NCI-H146 treated with DMSO at 0.1 percent for 48 hours (cell line): ENCODE data around the gene TMEM54.

ENCODE experiments used
- DNase-seq: peaks from one replicate; lab custom pipeline; 2025; ENCODE audit not compliant: unreplicated experiment; lab: John Stamatoyannopoulos, UW

Gene TMEM54

DNA sequence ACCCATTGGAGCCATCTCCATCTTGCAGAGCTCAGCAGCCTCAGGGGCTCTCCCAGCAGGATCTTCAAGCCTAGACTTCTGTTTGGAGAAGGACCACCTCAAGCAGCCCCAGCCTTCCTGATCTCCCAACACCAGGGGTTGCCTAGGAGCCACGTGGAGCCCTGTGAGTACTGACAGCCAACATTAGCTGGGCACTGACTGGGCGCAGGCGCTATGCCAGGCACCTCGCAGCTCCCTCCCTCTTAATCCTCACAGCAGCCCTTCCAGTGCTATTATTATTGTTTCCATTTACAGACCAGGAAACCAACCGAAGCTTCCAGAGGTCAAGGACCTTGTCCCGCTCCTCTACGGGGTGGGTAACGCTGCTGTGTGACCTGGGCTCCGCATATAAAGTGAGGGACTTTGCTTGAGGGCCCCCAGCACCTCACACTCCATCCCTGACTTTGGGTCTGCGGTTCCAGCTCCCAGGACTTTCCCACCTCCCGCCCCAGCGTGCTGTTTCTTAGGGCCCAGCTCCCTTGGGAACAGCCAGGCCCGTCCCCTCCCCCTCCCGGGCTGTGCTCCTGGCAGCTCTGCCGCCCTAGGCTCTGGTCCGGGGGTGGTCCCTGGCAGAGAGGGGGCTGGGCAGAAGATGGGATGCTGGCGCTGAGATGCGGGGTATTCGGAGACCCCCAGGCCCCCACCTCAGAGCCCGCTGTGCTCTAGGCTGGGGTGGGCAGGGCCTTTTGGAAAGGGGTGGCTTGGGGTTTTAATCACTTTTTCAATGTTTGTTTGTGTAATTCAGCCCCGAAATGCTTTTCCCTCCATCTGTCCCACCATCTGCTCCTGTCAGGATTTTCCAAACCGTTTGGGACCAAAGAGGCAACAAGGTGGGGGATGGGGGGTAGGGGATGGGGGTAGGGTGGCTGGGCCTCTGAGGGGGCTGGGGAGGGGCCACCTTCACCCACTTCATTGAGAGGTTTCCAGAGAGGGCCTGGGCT, 19.0 kb downstream of the TMEM54 start:
- DNase-seq, result no peak

DNA sequence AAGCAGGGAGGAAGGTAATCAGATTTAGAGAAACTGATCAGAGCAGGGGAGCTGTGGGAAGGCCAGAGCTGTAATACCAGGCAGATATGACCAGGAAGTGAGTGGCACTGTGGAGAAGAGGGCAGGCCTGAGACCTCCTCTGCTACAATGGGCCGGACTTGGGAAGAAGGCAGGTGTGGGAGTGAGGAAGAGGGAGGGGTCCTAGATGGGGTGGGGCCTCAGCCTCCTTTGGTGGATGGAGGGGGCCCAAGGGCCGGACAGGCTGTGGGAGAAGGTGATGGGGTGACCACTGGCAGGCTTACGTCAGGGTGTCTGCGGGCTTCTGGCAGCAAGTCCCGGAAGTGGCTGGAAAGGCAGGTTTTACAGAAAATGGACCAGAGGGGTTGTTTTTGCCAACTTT, 19.9 kb downstream of the TMEM54 start:
- DNase-seq, result no peak

DNA sequence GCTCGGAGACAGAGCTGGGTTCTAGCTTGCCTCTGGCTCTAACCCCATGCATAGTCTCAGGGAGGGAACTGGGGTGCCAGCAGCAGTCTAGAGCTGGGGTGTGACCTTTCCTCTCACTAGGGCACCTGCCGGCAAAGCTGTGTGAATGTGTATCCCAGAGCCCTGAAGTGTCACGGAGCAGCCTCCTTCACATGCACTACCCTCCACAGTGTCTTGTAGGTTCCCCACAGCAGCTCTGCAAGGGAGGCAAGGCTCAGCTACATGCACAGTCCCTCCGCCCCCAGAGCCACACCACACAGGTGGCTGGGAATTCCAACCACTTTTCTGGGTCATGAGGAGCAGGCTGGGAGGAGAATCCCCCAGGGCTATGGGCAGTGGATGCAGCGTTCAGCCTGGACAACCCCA, 22.6 kb downstream of the TMEM54 start:
- DNase-seq, result no peak

DNA sequence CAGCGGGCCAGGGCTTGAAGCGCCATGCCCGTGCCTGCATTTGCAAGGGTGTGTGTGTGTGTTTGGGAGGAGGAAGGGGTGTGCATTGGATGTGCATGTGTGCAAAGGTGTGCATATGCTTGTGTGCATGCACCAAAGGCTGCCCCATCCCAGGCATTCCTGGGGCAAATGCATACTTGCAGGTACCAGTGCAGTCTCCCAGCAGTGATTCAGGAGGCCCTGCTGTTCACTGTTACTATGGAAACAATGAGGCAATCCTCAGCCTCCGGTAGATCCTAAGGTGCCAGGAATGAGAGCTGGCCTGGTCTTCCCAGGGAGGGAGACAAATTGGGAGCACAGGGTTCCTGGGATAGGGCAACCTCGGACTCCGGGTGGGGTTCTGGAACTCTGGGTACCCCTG, 23.0 kb downstream of the TMEM54 start:
- no peak for DNase-seq

DNA sequence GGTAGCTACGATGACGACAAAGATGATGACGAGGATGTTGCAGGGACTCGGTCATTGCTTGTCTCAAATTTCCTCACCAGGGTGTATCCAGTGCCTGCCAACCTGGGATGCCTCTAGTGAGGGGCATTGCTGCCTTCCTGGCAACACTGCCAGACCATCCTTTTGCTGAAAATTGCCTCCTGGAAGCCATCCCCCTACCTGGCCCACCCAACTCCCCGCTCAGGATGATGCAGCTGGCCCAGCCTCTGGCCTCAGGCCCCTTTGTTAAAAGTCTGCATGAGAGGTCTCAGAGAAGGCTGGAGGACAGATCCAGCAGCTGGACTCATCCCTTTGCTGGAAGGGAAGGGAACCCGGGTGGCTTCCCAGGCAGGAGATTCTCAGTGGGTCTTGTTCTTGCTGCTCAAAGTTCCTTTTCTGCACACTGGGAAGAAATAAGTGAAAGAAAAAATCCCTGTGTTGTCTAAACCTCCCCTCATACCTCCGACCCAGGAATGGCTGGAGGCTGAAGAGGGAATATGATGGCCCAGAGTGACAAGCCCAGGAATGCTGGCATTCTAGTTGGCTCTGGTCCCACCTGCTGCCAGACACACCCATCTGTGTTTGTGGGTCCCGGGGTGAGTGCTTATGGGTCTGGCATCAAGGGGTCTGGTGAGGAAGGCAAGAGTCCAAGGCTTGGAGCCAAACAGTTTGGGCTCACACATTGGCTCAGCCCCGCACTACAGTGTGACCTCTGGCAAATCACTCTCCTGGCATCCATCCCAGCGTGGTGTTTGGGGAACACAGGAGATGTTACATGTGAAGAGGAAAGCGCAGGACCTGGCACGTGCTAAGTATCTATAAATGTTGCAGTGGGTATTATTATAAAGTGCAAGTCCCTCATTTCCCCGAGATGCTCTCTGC, 23.7 kb downstream of the TMEM54 start:
- DNase-seq, result no peak

DNA sequence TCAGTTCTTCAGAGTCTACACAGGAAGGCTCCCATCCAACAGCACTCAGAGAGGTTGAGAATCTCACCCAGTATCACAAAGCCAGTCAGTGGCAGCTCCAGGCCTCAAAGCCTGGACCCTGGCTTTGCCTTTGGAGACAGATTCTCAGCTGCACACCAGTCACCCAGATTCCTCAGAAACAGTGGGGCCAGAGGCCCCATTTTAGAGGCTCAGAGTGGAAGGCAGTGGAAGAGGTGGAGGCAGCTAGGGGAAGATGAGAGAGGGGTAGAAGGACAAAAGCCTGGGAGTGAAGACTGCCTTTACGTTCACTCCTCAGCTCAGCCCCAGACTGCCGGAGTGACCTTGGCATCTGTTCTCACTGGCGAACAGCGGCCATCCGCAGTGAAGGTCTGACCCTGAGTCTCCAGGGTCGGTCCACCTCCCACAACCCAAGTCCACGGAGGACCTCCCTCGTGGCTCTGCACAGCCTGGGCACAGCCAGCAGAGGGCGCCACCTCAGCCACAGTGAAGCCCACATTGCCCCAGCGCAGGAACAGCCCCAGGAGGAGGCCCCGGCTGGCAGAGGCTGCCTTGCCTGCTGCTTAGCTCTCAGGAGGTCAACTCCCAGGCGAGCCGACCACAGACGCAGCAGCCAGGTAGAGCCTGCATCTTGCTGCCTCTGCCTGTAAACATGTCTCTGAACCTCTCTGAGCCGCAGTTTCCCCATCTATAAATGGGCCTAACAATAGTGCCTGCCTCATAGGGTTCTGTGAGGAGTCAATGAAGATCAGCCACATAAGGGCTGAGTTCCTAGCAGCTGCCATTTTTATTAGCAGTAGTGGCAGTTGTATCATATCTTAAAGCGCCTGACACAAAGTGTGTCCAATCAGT, 24.6 kb downstream of the TMEM54 start:
- DNase-seq, result no peak

DNA sequence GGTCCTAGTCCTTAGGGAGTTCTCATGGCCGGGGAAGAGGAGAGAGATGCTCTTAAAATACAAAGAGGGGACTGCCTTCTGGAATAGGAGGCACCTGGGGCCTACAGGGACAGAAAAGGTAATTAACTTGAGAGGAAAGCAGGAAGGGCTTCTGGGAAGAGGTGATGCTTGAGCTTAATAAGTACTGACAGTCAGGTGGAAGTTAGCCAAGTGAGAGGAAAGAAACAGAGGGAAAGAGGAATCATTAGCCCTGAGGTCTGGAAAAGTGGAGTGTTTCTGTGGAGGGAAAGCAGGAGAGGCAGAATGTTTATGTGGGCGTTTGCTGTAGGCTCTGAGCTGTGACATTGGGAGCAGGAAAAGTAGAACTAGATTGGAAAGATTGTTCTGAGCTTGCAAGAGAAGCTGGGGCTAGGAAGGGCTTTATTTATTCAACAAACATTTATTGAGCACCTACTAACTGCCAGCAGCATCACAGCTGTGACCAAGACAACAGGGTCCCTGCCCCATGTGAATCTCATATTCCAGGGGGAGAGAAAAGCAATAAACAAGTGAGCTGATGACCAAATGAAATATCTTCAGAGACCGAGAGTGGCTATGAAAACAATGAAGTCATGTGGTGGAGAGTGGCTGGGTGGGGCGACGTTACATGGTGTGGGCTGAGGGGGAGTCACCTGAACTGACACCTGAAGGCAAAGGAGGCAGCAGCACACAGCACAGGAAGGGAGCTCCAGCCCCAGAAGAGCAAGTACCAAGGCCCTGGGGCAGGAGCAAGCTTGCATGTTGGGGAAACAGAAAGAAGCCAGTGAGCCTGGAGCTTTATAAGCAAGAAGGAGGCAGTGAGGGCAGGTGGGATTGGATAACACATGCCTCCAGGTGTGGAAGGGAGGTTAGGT, 26.1 kb downstream of the TMEM54 start:
- no peak for DNase-seq

DNA sequence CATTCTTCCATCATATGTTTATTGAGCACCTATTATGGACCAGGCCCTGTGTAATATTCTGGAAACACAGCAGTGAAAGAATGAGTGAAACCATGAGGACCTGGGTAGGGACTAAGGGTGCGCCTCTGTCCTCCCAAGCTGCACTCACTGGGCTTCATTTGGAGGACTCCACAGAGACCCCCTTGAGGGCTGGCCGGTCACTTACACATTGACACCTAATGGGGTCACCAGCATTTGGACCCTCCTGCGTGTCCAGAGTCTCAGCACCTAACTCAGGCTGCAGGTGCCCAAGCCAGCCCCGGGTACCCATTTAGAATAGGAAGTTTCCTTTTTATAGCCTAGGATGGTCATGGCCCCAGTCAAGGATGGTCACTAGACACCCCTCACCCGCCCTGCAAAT, 27.7 kb downstream of the TMEM54 start:
- no peak for DNase-seq

DNA sequence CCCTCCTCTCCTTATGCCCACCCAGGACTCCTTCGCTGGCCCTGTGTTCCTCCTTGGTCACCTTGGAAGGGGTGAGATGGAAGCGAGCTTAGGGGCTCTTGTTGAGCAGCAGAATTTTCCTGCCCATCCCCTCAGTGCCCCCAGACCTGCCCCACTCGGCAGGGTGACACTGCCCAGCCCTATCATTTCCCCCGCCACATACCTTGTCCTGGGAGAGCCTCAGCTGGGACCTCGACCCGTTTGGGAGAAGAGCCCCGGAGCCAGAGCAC, 29.1 kb downstream of the TMEM54 start:
- no peak for DNase-seq

DNA sequence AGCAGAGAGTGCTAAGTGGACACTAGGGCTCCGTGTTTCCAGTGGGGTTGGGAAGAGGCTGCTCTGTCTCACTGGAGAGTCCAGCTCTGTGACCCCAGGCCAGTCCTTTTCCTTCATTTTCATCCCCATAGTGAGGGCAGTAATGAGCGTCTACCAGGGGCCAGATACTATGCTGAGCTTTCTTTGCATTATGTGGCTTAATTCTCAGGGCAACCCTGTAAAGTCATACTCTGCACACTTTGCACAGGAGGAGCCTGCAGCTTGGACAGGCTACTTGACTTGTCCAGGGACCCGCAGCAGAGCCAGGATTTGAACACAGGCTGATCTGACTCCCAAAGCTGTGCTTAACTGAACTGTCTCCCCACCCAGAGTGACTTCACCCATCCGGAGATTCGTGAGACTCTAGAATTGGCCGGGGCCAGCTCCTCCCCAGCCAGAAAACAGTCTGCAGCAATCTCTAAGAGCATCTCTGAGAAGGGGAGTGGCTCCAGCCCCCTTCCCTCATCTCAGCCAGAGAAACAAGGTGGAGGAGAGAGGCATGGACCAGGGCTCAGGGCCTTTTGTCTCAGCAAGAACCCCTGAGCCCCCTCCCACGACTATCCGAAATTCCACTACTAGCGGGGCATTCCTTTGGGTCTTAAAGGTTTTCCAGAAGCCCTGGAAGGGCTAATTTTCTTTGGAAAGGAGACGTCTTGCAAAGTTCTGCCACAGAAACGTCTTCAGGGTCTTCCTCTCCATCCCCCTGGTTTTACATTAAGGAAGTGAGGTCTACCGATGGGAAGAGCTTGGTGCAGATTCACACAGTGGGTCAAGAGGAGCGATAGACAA, 29.6 kb downstream of the TMEM54 start:
- DNase-seq, result no peak

DNA sequence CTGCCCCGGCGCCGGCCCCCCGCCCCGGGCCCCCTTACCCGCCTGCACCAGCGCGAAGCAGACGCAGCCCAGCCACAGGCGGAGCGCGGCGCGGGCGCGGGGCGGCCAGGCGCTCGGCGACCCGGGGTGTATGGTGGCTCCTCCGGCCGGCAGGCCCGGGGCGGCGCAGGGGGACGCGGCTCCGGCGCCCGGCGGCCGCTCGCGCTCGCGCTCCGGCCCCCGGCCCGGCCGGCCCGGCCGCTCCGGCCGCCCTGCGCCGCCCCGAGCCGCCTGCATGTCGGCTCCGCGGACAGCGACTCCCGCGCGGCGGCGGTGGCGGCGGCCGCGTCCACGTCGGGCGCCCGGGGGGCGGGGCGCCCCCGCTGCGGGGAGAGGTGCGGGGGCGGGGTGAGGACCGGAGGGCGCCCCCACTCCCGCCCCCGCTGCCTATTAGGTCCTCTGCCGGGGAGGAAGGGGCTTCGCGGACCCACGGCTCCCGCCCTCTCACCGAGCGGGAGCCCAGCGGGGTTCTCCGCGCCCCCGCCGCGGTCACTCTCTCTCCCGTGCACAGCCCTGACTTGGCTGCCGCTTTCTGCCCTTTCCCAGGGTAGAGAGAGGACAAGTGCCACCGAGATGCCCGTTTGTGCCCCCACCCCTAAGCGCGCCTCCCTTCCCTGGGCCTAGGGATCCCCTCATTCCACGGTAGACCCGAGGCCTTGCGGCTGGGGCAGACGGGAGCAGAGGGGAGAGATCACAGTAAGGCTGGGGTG, 30.4 kb downstream of the TMEM54 start, which contains the start of gene FNDC5:
TSS of gene FNDC5 (minus strand) at position 298 of the 749 bp plus-strand sequence.
- no peak for DNase-seq

DNA sequence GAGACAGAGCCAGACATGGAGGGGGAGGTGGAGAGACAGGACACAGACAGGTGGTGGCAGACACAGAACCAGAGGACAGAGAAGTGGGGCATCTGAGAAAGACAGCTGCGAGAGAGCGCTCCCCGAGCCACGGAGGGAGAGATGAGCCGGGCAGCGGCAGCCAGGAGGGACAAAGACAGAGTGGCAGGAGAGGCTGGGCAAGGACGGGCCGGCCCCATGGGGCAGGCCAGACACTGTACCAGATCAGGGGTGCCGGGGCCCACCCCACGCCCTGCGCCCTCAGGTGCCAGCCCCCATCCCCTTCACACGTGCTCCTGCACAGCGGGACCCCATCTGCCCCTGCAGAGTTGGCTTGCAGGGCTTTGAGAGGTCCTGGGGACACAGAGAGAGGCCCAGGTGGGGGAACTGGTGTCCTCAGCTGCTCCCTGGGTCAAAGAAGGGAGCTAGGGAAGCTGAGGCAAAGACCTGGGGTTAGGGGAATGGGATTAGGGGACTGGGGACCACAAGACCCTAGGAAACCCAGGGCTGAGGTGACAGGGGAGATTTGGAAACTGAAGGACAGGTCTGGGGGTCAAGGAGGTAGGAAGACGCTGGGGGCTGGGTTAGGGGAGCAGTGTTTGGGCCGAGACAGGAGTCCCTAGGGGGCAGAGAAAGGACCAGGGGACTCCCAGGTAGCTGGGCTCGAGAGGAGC, 31.1 kb downstream of the TMEM54 start:
- DNase-seq, result no peak

DNA sequence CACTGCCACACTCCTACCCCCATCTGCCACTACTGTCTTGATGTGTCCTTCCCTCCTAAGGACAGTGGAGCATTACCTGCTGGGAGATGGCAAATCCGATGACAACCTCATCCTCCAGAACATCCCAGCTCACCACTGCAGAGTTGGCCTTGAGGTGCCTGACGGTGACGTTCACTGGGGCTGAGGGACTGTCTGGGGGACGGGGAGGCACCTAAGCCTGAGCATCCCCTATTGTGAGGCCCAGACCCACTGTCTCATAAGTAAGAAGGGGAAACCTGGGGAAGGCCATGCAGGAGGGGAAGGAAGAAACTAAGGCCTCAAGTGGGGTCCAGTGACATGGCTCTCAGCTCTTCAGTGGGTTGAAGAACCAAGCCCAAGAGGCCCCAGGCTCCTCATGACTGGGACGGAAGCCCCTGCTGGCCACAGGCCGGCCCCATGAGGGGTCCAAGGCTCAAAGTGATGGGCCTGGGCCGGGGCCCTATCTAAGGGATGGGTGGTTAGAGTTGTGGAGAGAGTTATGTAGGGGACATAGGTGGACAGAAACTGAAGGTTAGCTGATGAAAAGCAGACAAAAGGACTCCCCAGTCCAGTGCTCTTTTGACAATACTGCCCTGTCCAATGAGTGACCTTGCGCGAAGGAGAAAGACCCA, 32.3 kb downstream of the TMEM54 start:
- DNase-seq, result no peak

DNA sequence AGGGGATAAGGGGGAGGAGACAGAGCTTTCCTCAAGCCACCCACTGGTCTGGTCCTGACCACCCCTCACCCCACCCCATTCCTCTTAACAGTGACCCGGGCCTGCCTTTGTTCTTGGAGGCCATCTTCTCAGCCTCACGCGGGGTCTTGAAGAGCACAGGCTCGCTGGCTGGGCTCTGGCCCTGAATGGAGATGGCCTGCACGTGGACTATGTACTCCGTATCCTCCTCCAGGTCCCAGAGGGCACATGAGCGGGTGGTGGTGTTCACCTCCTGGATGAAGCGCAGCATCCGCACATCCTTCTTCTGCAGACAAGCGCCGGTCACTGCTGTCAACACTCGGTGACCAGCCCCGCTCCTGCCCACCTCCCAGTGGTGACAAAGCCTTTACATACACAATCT, 33.1 kb downstream of the TMEM54 start:
- DNase-seq, result no peak

DNA sequence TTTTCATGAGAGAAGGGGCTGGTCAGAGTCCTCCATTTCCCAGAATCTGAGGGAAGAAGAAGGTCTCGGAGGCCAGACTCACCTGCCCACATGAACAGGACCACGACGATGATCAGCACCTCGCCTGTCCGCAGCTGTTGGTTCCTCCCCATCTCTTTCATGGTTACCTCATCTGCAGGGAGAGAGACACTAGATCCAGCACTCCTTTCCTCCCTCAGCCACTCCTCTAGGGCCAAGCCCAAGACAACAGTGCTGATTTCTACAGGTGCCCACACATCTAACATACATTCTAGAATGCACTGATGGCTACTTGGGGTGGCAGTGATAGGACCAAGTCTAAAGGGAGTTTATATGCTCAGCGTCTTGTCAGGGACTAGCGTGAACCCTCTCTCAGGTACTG, 33.5 kb downstream of the TMEM54 start:
- DNase-seq, result no peak

DNA sequence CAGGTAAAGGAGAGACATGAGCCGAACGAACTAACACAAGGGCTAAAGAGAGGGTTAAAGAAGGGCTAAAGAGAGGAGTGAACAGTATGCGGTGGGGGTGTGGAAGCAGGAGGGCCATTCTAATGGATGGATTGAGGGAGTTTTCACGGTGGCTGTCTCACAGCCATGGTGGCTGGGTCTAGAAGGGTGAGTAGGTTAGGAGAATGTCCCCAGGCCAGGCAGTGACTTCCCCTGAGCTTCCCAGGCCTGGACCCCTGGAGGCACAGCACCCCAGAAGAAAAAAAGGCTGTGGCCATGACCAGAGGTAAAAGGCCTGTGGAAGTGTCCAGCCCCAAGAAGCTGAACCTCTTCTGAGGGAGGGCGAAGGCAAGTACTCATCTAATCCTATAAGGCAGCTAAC, 34.0 kb downstream of the TMEM54 start:
- DNase-seq, result no peak

DNA sequence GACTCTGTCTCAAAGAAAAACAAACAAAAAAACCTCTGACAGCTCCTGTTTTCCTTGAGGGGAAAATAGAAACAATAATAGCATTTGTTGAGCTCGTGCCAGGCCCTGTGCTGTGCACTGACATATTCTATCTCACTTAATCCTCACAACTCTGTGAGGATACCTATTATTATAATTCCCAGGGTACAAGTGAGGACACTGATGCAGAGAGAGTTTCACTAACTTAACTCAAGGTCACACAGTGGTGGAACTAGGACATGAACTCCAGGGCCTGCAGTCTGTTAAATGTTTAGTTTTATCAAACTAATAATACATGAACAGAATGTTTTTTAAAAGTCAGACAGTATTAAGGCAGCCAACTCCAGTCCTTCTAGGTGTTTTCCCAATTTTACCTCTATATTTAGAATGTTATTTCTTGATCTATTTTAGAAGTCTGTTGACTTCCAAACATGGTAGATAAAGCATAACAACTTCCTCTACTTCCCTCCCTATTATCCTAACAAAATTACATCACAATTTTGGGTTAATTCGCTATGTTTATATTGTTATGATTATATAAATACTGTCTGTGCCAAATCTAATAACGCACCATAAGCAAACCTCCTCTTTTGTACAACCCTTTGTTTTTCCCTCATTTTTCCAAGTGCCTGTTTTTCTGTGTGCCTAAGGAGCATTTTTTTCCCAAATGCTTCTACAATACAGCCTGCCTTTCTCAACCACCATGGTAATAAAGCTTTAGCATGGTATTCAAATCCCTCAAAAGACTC, 35.4 kb downstream of the TMEM54 start:
- DNase-seq, result no peak
